Measurements from ENCODE around the gene TACO1. TPM values are rescaled to one million over a fixed set of nuclear protein-coding genes. Genes with fewer than 3 reads are reported as not detected.

The TACO1 gene
- 26.1 TPM for polyA plus RNA-seq (ENCODE audit: insufficient read length)
- long read RNA-seq, donor 1, transcript TACO1-201 (5 exons, 1,469 nt) = major isoform, 9 of 14 reads
- long read RNA-seq, donor 1, partial matches to known transcripts = 5 of 14 reads
- long read RNA-seq, donor 1, other reads (novel, unspliced or antisense) = 0 of 14 reads
- long read RNA-seq, donor 2, transcript TACO1-201 (5 exons, 1,469 nt) = major isoform, 10 of 10 reads
- long read RNA-seq, donor 2, partial matches to known transcripts = 0 of 10 reads
- long read RNA-seq, donor 2, other reads (novel, unspliced or antisense) = 0 of 10 reads
- long read RNA-seq, donor 3, transcript TACO1-201 (5 exons, 1,469 nt) = major isoform, 10 of 10 reads
- long read RNA-seq, donor 3, partial matches to known transcripts = 0 of 10 reads
- long read RNA-seq, donor 3, other reads (novel, unspliced or antisense) = 0 of 10 reads
- long read RNA-seq, donor 4, partial matches to known transcripts = 0 of 1 reads
- long read RNA-seq, donor 4, other reads (novel, unspliced or antisense) = 0 of 1 reads
- long read RNA-seq, donor 5, transcript TACO1-201 (5 exons, 1,469 nt) = major isoform, 18 of 18 reads
- long read RNA-seq, donor 5, partial matches to known transcripts = 0 of 18 reads
- long read RNA-seq, donor 5, other reads (novel, unspliced or antisense) = 0 of 18 reads
- long read RNA-seq, donor 6, transcript TACO1-201 (5 exons, 1,469 nt) = major isoform, 23 of 23 reads
- long read RNA-seq, donor 6, partial matches to known transcripts = 0 of 23 reads
- long read RNA-seq, donor 6, other reads (novel, unspliced or antisense) = 0 of 23 reads
- long read RNA-seq, donor 7, transcript TACO1-201 (5 exons, 1,469 nt) = major isoform, 13 of 13 reads
- long read RNA-seq, donor 7, partial matches to known transcripts = 0 of 13 reads
- long read RNA-seq, donor 7, other reads (novel, unspliced or antisense) = 0 of 13 reads
- long read RNA-seq, donor 8, transcript TACO1-201 (5 exons, 1,469 nt) = major isoform, 5 of 5 reads
- long read RNA-seq, donor 8, partial matches to known transcripts = 0 of 5 reads
- long read RNA-seq, donor 8, other reads (novel, unspliced or antisense) = 0 of 5 reads

- DNase-seq = peak; percentile 75
Observed at GRCh38 chr17:63600569-63601438, at the start of gene TACO1. TSS of gene TACO1 (plus strand) at chr17:63600895. CDS start at chr17:63601084, 189 bp downstream.

- no peak for DNase-seq
Observed at GRCh38 chr17:63552211-63552610, 48.5 kb upstream of the TACO1 start.

- DNase-seq = no peak
Observed at GRCh38 chr17:63555500-63556156, 45.1 kb upstream of the TACO1 start.

GRCh38 chr17:63557416-63557815, 43.3 kb upstream of the TACO1 start:
- no peak for DNase-seq

GRCh38 chr17:63558441-63558840, 42.3 kb upstream of the TACO1 start:
- no peak for DNase-seq

GRCh38 chr17:63561819-63562218, 38.9 kb upstream of the TACO1 start:
- DNase-seq = no peak

GRCh38 chr17:63563339-63563738, 37.4 kb upstream of the TACO1 start:
- DNase-seq = no peak

- no peak for DNase-seq
Observed at GRCh38 chr17:63564562-63564961, 36.1 kb upstream of the TACO1 start.

GRCh38 chr17:63567229-63567628, 33.5 kb upstream of the TACO1 start:
- DNase-seq = no peak

- DNase-seq = no peak
Observed at GRCh38 chr17:63568563-63568962, 32.1 kb upstream of the TACO1 start.

- no peak for DNase-seq
Observed at GRCh38 chr17:63571632-63572310, 28.9 kb upstream of the TACO1 start.

GRCh38 chr17:63573634-63574033, 27.1 kb upstream of the TACO1 start:
- DNase-seq = no peak

- DNase-seq = no peak
Observed at GRCh38 chr17:63578027-63578768, 22.5 kb upstream of the TACO1 start.

GRCh38 chr17:63578769-63579111, 22.0 kb upstream of the TACO1 start:
- no peak for DNase-seq

- DNase-seq = no peak
Observed at GRCh38 chr17:63579633-63580032, 21.1 kb upstream of the TACO1 start.

- no peak for DNase-seq
Observed at GRCh38 chr17:63587770-63588169, 12.9 kb upstream of the TACO1 start.

- DNase-seq = no peak
Observed at GRCh38 chr17:63588797-63589196, 11.9 kb upstream of the TACO1 start.

- DNase-seq = no peak
Observed at GRCh38 chr17:63589646-63590045, 11.0 kb upstream of the TACO1 start.

- DNase-seq = no peak
Observed at GRCh38 chr17:63592797-63593196, 7.9 kb upstream of the TACO1 start.

- DNase-seq = no peak
Observed at GRCh38 chr17:63595132-63595531, 5.6 kb upstream of the TACO1 start.

Data from left kidney (tissue), 8 donors.